ENCODE results near the gene ACADS.
"Not testable (repeated sequence)": the region's sequence is repeated elsewhere in the genome, so short reads cannot be mapped to it uniquely, and the experiment has no call there.

Gene ACADS

DNA sequence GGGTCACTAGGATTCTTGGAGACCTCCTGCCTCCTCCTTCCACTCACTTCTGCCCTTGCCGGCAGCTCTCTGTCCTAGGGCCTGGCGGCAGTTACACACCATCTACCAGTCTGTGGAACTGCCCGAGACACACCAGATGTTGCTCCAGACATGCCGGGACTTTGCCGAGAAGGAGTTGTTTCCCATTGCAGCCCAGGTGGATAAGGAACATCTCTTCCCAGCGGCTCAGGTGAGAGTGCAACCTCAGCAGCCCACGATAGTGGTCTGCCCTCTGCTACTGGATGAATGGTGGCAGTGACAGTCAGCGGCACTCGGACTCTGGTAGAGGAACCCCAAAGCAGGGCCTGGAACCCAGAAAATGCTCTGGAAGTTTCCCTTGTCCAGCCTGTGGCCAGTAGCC lies 1.3 kb downstream of the ACADS start:
- no peak for DNase-seq (ENCODE audit: low read depth)

DNA sequence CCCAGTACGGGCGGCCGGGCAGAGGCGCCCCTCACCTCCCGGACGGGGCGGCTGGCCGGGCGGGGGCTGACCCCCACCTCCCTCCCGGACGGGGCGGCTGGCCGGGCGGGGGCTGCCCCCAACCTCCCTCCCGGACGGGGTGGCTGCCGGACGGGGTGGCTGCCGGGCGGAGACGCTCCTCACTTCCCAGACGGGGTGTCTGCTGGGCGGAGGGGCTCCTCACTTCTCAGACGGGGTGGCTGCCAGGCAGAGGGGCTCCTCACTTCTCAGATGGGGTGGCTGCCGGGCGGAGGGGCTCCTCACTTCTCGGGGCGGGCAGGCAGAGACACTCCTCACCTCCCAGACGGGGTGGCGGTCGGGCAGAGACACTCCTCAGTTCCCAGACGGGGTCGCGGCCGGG lies 6.6 kb downstream of the ACADS start:
- not testable (repeated sequence) for DNase-seq (ENCODE audit: low read depth)

DNA sequence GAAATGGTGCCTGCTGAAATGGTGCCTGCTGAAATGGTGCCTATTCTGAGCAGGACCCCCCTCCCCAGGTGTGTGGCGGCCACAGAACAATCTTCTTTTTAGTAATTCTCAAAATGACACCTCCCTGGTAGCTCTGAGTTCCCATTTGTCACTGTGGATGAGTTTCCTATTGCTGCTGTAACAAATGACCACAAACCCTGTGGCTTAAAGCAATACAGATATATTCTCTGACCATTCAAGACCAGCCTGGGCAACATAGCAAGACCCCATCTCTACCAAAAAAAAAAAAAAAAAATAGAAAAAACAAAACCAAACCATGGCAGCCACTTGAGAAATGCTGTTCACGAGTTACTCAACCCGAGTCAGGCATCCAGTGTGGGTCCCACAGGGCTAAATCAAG lies 7.9 kb downstream of the ACADS start:
- no peak for DNase-seq (ENCODE audit: low read depth)

DNA sequence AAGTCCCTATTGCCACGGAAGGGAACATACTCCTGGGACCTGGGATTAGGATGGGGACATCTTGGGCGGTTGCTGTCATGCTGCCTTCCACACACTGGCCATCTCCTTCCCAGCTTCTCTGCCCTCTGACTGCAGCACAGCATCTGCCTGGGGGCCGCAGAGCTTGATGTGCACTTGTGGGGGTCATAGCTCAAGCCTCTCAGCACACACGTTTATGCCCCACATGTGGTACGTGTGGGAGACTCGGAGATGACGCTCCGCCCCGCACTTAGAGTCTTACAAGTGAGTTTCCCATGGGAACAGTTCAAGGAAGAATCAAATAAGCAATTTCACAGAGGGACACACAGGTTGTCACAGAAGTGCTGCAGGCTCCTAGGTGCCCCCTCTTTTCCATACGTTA lies 8.6 kb downstream of the ACADS start:
- DNase-seq (ENCODE audit: low read depth), result no peak

DNA sequence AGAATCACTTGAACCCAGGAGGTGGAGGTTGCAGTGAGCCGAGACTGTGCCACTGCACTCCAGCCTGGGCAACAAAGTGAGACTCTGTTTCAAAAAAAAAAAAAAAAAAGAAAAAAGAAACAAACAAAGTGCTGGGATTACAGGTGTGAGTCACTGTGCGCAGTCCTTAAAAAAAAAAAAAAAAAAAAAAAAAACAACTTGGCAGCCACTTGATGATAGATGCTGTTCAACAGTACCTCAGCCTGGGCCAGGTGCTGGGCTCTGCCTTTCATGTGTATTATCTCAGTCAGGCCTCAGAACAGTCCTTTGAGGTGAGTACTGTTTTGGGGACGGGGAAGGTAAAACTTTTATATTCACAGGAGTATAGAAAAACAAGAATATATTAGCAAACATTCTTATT lies 9.6 kb downstream of the ACADS start:
- no peak for DNase-seq (ENCODE audit: low read depth)

DNA sequence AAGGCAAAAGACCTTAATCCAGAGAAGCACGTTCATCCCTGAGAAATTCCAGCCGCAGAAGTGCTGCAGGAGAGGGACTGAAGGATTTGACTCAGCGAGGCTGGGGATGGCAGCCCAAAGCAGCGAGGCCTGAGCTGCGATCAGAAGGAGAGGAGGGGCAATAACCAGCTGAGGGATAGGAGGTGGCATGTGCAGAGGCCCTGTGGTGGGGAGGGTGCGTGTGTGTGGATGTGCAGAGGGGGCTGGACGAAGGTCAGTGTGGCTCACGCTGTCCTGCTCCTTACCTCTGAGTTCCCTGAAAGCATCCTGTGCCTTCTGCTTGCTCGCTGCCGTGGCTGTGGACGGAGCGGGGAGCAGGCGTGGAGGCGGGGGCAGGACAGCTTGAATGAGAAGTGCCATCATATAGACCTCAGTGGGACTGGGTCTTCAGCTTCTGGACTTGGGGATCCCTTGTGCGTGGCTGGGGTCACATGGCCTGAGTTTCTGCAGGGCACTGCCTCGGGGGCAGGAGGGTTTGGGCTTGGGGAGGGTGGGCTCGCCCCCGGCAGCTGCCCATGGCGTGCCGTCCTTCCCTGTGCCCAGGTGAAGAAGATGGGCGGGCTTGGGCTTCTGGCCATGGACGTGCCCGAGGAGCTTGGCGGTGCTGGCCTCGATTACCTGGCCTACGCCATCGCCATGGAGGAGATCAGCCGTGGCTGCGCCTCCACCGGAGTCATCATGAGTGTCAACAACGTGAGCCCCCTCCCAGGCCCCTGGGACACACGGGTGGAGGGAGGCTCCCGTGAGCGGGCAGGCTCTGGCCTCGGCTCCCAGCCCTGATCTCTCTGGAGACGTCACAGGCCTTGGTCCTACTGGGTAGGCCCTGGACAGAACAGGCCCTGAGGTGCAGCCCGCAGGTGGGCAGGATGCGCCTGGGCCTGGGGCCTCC lies 11.0 kb downstream of the ACADS start:
- DNase-seq (ENCODE audit: low read depth), result no peak

DNA sequence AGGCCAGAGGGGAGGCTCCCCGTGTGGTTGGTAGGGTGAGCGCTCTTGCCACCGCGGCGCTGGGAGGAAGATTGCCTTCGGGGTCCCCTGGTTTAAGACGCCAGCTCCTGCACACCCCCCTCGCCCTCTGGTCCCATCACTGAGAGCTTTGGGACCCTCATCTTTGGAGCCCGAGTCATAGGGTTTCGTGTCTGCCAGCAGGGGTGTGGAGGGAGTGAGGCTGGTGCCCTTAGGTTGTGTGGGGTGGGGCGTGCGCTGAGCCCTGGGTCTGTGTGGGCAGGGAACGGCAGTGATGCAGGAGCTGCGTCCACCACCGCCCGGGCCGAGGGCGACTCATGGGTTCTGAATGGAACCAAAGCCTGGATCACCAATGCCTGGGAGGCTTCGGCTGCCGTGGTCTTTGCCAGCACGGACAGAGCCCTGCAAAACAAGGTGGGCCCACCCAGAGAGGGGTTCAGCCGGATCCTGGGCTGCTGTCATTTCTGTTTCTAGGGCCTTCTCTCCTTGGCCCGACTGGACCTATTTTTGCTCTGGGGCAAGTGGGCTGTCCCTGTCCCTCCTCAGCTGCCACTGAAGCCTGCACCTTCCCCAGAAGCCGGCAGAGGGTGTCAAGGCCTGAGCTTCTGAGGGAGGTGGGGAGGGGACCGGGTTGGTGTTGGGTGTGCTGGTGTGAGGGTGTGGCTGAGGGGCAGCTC lies 12.1 kb downstream of the ACADS start:
- DNase-seq (ENCODE audit: low read depth), result no peak

DNA sequence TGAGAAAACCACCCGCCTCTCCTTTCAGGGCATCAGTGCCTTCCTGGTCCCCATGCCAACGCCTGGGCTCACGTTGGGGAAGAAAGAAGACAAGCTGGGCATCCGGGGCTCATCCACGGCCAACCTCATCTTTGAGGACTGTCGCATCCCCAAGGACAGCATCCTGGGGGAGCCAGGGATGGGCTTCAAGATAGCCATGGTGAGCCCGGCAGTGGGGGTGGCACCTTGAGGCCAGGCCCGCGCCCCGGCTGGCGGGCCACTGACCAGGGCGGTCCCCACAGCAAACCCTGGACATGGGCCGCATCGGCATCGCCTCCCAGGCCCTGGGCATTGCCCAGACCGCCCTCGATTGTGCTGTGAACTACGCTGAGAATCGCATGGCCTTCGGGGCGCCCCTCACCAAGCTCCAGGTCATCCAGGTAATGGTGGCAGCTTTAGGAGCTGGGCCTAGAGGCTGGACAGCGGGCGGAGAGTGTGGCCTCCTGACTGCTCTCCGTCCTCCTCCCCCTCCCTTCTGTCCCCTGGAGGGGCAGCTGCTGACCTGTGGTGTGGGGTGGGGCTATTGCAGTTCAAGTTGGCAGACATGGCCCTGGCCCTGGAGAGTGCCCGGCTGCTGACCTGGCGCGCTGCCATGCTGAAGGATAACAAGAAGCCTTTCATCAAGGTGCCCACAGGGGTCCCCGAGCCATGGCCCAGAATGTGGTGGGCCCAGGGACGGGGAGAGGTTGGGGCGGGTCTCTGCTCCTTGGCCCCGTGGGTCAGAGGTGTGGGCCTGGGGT lies 12.8 kb downstream of the ACADS start:
- DNase-seq (ENCODE audit: low read depth), result no peak

DNA sequence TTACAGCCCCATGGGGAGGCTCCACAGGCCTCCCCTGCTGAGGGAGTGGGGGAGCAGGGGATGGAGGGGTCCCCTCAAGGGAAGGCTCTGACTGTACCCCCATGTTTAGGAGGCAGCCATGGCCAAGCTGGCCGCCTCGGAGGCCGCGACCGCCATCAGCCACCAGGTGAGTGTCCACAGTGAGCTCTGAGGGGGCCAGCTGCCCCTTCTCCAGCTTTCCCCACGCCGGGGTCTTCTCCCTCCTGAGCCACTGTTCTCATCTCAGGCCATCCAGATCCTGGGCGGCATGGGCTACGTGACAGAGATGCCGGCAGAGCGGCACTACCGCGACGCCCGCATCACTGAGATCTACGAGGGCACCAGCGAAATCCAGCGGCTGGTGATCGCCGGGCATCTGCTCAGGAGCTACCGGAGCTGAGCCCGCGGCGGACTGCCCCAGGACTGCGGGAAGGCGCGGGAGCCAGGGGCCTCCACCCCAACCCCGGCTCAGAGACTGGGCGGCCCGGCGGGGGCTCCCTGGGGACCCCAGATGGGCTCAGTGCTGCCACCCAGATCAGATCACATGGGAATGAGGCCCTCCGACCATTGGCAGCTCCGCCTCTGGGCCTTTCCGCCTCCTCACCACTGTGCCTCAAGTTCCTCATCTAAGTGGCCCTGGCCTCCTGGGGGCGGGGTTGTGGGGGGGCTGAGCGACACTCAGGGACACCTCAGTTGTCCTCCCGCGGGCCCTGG lies 13.6 kb downstream of the ACADS start:
- DNase-seq (ENCODE audit: low read depth), result no peak

DNA sequence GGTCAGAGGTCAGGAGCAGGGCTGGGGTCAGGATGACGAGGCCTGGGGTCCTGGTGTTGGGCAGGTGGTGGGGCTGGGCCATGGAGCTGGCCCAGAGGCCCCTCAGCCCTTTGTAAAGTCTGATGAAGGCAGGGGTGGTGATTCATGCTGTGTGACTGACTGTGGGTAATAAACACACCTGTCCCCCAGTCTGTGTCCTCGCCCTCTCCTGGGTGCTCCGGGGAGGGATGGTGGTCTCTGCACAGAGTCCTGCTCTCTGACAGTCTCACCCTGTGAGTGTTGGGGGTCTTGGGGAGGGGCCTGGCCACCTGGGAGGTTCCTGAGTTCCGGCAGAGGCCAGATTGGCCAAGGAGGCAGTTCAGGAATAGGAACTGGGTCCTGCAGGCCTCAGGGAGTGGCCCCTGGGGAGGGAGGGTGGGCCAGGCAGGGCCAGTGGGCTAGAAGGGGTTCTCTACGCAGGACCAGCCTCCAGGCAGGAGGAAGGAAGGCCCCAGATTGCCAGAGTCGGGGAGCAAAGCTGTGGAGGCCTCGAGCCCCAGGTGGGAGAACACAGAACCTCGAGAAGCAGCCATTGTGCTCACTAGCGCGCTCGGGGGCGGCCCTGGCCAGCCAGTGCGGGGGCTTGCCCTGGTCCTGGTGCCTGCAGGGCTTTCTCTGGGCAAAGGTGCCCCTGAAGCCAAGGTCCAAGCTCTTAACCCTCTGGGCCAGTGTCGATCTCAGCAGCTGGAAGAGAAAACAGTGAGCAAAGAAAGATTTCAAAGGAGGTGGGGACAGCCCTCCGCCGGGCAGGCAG lies 14.4 kb downstream of the ACADS start:
- no peak for DNase-seq (ENCODE audit: low read depth)

DNA sequence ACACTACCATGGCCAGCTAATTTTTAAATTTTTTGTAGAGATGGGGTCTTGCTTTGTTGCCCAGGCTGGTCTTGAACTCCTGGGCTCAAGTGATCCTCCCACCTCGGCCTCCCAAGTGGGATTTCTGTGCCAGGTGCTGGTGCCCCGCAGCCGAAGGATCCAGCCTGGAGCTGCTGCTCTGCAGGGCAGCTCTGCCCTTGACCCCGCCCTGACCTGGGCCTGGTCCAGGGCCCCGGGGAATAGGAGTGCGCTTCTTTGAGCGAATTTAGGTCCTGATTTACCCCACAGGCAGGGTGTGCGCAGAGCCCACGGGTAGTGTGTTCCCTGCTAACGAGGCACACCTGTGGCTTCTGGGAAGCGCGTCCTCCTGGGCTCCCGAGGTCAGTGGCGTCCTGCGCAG lies 15.2 kb downstream of the ACADS start:
- no peak for DNase-seq (ENCODE audit: low read depth)

DNA sequence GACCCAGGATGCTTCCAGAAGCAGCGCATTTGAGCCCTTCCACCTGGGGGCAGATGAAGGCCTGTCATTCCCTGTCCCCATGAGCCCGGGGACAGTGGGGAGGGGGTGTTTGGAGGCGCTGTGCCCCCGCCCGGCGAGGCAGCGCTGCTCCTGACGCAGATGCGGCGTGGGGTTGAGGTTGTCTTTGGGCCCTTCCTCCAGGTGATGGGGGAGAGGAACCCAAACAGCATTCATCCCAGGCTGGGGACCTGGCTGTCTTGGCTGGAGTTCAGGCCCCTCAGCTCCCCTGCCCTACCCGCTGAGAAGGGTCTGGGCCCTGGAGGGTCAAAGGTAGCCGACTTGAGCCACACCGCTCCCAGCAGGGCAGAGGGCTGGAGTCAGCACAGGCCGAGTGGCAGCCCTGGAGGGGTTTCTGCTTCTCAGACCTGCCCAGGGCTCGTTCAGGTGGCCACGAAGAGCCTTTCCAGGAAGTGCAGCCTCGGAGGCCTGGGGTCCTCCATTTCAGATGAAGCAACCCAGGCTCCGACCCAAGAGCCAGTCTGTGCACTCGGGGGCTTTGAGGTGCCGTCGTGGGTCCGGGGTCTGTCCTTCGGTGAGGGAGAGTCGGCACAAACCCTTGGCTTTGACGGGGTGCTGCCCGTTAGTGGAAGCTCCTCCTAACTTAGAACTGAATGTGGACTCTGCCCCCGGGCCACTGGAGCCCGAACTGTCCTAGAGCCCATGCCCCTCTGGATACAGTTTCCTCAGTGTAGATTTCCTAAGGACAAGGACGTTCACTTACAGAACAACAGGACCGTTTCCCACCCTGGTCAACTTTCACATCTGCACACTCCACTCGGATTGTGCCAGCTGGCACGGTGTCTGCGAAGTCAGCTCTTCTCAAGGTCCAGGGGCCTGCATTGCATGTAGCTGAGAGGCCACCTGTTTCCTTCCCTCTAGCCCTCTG lies 16.1 kb downstream of the ACADS start:
- no peak for DNase-seq (ENCODE audit: low read depth)

DNA sequence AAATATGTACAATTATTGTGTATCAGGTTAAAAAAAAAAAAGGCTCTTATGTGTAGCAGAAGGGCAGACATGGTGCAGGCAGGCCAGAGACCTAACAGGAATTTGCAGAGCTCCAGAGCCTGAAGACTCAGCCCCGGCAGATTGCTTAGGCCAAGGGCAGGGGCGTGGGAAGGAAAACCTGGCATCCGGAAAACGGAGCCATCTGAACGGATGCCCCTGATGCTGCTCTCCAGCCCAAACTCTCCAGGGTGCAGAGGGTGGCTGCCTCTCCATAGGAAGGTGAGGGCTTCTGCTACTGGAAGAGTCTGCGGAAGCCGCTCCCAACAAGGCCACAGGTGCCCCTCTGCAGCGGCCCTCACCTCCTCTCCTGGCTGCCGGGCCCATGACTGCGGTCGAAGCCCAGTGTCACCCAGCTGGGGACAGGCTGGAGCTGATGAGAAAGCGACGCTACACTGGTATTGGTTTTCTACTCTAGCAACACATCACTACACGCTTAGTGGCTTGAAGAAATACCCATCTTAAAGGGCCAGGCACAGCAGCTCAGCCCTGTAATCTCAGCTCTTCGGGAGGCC lies 19.4 kb downstream of the ACADS start:
- no peak for DNase-seq (ENCODE audit: low read depth)

DNA sequence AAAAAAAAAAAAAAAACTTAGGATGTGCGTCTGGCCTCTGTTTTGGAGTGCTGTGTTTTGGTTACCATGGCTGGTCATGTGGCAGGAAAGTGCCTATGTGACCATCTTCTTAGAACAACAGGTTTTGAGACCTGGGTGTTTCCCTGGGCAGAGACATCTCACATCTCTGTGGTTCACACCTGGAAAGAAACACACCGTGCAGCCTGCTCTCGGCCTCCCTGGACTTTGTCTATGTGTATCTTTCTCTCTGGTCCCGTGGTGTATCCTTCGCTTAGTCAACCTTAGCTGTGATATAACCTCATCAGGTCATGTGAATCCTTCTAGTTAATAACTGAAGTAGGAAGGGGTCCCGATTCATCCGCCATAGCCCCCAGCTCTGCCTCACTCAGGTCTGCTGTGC lies 22.6 kb downstream of the ACADS start:
- no peak for DNase-seq (ENCODE audit: low read depth)

DNA sequence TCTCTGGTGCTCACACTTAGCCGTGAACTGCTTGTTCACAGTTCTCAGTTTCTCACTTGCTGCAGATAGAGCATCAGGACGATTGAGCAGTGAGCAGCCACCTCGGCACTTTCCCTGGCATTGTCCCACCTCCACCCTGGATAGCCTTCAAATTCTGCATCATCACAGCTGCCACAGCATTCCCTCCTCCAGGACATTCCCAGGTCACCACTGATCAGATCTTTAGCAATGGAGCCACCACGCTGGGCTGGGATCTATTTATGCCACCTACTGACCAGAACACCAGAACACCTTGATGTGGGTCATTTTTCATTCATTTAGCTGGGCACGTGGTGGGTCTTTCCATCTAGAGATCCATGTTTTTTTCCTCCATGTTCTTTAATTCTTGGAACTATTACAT lies 23.6 kb downstream of the ACADS start:
- DNase-seq (ENCODE audit: low read depth), result no peak

DNA sequence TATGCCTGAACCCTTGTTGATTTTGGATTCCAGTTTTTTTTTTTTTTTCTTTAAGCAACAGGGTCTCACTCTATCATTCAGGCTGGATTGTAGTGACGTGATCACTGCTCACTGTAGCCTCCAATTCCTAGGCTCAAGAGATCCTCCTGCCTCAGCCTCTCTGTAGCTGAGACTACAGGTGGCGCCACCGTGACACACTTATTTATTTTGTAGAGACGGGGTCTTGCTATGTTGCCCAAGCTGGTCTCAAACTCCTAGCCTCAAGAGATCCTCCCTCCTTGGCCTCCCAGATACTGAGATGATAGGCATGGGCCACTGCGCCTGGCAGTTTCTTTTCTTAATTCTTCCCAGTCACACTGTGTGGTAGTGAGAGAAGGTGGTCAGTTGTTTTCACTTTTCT lies 25.2 kb downstream of the ACADS start:
- no peak for DNase-seq (ENCODE audit: low read depth)

DNA sequence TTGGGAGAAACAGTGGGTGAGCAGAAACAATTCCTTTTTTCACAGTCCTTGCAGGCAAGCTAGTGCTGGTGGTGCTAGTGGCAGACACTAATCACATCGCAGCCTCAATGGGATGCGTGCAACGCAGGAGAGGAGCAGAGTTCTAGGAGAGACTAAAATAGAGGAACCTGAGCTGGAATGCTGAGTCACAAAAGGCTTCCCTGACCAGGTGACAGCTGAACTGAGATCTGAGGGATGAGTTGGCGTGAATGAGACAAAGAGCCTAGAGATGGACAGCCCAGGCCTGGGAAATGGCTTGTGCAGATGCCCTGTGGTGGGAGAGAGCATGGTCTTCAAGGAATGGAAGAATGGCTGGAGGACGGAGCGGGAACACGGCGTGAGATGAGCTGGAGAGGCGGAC lies 25.8 kb downstream of the ACADS start:
- DNase-seq (ENCODE audit: low read depth), result no peak

DNA sequence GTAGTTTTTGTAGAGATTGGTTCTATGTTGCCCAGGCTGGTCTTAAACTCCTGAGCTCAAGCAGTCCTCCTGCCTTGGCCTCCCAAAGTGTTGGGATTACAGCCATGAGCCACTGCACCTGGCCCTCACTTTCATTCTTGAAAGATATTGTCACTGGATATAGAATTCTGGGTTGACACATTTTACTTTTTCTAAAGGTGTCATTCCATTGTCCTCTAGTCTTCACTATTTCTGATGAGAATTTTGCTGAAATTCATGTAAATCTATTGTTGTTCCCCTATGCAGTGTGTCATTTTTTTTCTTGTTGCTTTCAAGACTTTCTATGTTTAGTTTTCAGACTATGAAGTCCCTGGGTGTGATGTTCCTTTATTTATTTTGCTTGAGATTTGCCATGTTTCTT lies 29.2 kb downstream of the ACADS start:
- no peak for DNase-seq (ENCODE audit: low read depth)

DNA sequence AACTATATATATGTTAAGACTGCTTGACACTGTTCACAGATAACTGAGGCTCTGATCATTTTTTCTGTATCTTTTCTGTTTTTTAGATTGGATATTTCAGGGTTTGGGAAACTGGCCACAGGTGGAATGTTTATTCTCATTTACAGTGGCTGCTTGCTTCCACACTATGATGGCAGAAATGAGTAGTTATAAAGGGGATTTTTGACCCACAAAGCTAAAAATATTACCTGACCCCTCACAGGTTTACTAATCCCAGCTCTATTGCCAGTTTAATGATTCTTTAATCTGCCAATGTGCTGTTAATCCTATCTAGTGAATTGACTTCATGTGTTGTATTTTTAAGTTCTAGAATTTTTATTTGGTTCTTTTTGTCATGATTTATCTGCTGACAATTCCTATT lies 29.6 kb downstream of the ACADS start:
- no peak for DNase-seq (ENCODE audit: low read depth)

DNA sequence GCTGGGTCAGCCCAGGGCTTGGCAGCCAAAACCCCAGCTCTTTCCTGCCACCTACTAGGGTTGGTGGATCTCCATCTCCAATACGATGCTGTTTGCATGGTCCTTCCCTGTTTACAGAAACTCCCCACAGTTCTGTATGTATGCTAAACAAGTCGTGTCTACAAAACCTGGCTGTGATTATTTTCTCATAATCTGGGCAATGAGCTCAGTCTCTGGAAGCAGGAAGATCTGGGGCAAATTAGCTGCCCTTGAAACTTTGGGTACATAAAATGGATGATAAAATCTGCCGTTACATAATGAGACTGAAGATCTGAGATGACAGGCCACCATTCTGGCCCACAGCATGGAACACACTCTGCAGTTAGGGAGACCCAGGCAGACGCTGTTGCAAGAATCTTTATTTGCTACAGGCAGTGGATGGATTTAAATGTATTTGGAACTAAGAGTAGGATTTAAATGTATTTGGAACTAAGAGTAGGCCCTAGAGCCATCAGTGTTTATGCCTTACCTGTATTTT lies 31.7 kb downstream of the ACADS start:
- DNase-seq (ENCODE audit: low read depth), result no peak

All from activated T-cell treated with anti-CD3 and anti-CD28 coated beads for 24 hours (primary cell).